Ovary (tissue), 3 donors: Measurements from ENCODE around the gene HPF1.

Experiments used
- CTCF ChIP-seq, 3 donors: fragments of 450-650 bp in 2 of 3; fragments of 200-600 bp in 1 of 3; IDR thresholded peaks; one replicate each; pipeline versions ENCODE4 v1.5.1 to v1.8.0; 2016 to 2022; ENCODE audit warnings: antibody characterized with exemption in 3 of 3, mild to moderate bottlenecking in 1 of 3
- POLR2A ChIP-seq: fragments of 450-650 bp; IDR thresholded peaks from one replicate; pipeline ENCODE4 v1.6.1; 2017; ENCODE audit warnings: antibody characterized with exemption, mild to moderate bottlenecking, moderate library complexity
- donor health status: DM: no; HTN: no; CAD: no.

GRCh38 chr4:169761846-169762245, 4.1 kb upstream of the HPF1 start:
- TF ChIP-seq CTCF (IDR thresholded peaks at IDR 0.05) (no peak), POLR2A (no peak)
